ENCODE results near the gene SYNPR.

The SYNPR gene

GRCh38 chr3:63462732-63463131 lies 184.6 kb downstream of the SYNPR start:
- no peak for TF ChIP-seq CTCF (IDR thresholded peaks at IDR 0.05; ENCODE audit: control insufficient read depth, insufficient read depth, low read depth, low read length, missing control alignments)
- DNase-seq (ENCODE audit: low read depth) = no peak
- H3K4me3 ChIP-seq (ENCODE audit: control insufficient read depth, low read depth, low read length) = no peak overlapping the region

- H3K4me3 ChIP-seq (ENCODE audit: control insufficient read depth, low read depth, low read length) = no peak overlapping the region
- DNase-seq (ENCODE audit: low read depth) = no peak
- TF ChIP-seq CTCF (IDR thresholded peaks at IDR 0.05; ENCODE audit: control insufficient read depth, insufficient read depth, low read depth, low read length, missing control alignments) = no peak
Observed at GRCh38 chr3:63467392-63467791, 189.3 kb downstream of the SYNPR start.

DNA sequence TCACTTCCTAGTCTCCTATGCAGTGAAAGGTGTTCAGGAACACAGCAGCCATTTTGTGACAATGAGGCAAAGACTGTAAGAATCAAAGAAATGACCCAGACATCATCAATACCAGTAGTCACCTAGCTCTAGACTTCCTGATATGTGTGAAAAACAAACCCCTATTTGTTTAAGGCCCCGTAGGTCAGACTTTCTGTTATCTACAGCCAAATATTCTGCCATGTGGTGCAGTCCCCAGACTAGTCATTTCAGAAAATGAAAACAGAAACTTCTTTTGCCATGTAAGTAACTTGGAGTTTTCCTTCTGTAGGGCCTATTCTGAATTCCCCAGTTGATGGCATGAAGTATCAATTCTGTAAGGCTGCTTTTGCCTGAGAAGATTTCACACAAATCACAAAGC lies 192.6 kb downstream of the SYNPR start:
- no peak for DNase-seq (ENCODE audit: low read depth)
- TF ChIP-seq CTCF (IDR thresholded peaks at IDR 0.05; ENCODE audit: control insufficient read depth, insufficient read depth, low read depth, low read length, missing control alignments) = no peak
- H3K4me3 ChIP-seq (ENCODE audit: control insufficient read depth, low read depth, low read length) = no peak overlapping the region

DNA sequence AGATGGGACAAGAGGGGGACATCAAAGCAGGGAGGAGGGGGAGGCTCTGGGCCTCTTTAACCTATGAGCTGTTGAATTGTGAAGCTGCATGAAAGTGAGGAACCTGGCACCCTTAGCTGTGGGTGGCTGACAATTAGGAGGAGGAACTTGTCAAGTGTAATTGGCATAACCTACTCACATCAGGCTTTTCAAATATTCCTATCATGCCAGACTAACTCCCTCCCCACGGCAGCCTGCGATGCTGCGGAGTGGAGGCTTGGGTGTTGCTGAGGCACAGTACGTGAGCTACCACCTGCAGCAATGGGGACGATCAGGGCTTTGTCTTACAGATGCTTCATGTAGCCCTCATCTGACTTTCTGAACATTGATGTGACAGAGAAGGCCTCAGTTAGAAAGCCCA lies 193.7 kb downstream of the SYNPR start:
- no peak for DNase-seq (ENCODE audit: low read depth)
- no peak overlapping the region for H3K4me3 ChIP-seq (ENCODE audit: control insufficient read depth, low read depth, low read length)
- no peak for TF ChIP-seq CTCF (IDR thresholded peaks at IDR 0.05; ENCODE audit: control insufficient read depth, insufficient read depth, low read depth, low read length, missing control alignments)

DNA sequence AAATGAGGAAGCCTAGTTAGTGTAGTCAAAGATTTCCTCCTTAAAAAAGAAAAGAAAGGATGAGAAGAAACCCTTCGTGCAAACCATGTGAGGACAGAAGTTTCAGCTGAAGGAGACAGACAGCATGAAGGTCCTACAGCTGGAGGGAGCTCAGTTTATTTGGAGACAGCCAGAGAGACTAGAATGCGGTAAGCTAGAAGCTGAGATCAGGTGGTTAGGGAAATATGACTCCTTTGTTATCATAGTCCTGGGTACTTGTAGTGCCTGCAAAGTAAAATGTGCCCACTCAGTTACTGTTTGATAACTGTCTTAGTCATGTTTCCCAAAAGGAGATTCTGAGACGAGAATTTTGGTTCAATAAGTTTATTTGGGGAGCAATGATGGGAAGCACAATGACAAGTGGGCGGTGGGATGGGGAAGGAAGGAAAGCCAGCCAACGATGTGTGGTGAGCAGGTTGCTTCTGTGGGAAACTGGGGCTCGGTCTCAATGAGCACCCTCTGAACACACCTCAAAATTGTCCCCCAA lies 195.6 kb downstream of the SYNPR start:
- no peak for TF ChIP-seq CTCF (IDR thresholded peaks at IDR 0.05; ENCODE audit: control insufficient read depth, insufficient read depth, low read depth, low read length, missing control alignments)
- H3K4me3 ChIP-seq (ENCODE audit: control insufficient read depth, low read depth, low read length) = no peak overlapping the region
- DNase-seq (ENCODE audit: low read depth) = no peak

GRCh38 chr3:63474828-63475518 lies 196.9 kb downstream of the SYNPR start:
- H3K4me3 ChIP-seq (ENCODE audit: control insufficient read depth, low read depth, low read length) = no peak overlapping the region

More at GRCh38 chr3:63474828-63475518, 196.9 kb downstream of the SYNPR start:
- DNase-seq (ENCODE audit: low read depth) = no peak
- no peak for TF ChIP-seq CTCF (IDR thresholded peaks at IDR 0.05; ENCODE audit: control insufficient read depth, insufficient read depth, low read depth, low read length, missing control alignments)
